Prostate gland (tissue), 2 donors: ENCODE measurements around the gene COL13A1.

Experiments
- CTCF ChIP-seq, 4 experiments: fragments of 200-600 bp in 2 of 4; fragments of 450-650 bp in 2 of 4; sonication (generic) in 2 of 4; IDR thresholded peaks; 1 replicate in 3 of 4; 2 replicates in 1 of 4; pipeline ENCODE4 v1.5.1; 2016 to 2019; ENCODE audit warnings: antibody characterized with exemption in 4 of 4, mild to moderate bottlenecking in 2 of 4, moderate library complexity in 2 of 4
- POLR2A ChIP-seq: fragments of 450-650 bp; IDR thresholded peaks from one replicate; pipeline ENCODE4 v1.6.1; 2016; ENCODE audit warnings: antibody characterized with exemption, mild to moderate bottlenecking
- POLR2AphosphoS5 ChIP-seq: sonication (generic); formaldehyde crosslinking; IDR thresholded peaks from one replicate; pipeline ENCODE4 v1.6.1; 2017; ENCODE audit warnings: antibody characterized with exemption

GRCh38 chr10:69952069-69952800, 150.5 kb downstream of the COL13A1 start:
- TF ChIP-seq CTCF (IDR thresholded peaks at IDR 0.05) = no peak
- TF ChIP-seq POLR2A = no peak
- TF ChIP-seq POLR2AphosphoS5 = no peak
